Endometrium (tissue), 2 donors: Measurements from ENCODE around the gene EXOC5.
"Not testable (repeated sequence)": the region's sequence is repeated elsewhere in the genome, so short reads cannot be mapped to it uniquely, and the experiment has no call there.

Experiments
- FAIRE-seq: peaks from 2 replicates; lab custom pipeline; 2012; peaks lifted over from hg19 to GRCh38; lab: Jason Lieb, UNC
- donor health status: control.
- donor health status: control.

Gene EXOC5

GRCh38 chr14:57268161-57269069, at the start of gene EXOC5, which contains the start of gene AP5M1:
TSS of gene EXOC5 (minus strand) at chr14:57268905. CDS start at chr14:57268648, 257 bp downstream.
TSS of gene AP5M1 (plus strand) at chr14:57268971. CDS start at chr14:57269315, 344 bp downstream.
- FAIRE-seq, result peak; percentile 88

GRCh38 chr14:57317248-57317833, 48.6 kb upstream of the EXOC5 start:
- FAIRE-seq, result peak; percentile 59

GRCh38 chr14:57314396-57315089, 45.8 kb upstream of the EXOC5 start:
- no peak for FAIRE-seq

GRCh38 chr14:57302883-57303282, 34.2 kb upstream of the EXOC5 start:
- FAIRE-seq, result no peak

GRCh38 chr14:57299511-57299910, 30.8 kb upstream of the EXOC5 start:
- no peak for FAIRE-seq

- FAIRE-seq, result no peak
Observed at GRCh38 chr14:57297852-57298251, 29.1 kb upstream of the EXOC5 start.

- FAIRE-seq, result no peak
Observed at GRCh38 chr14:57295239-57295638, 26.5 kb upstream of the EXOC5 start.

- peak; percentile 43 for FAIRE-seq
Observed at GRCh38 chr14:57293866-57294837, 25.4 kb upstream of the EXOC5 start.

- no peak for FAIRE-seq
Observed at GRCh38 chr14:57291692-57292647, 23.3 kb upstream of the EXOC5 start.

- no peak for FAIRE-seq
Observed at GRCh38 chr14:57290751-57291150, 22.0 kb upstream of the EXOC5 start.

GRCh38 chr14:57287745-57288144, 19.0 kb upstream of the EXOC5 start:
- FAIRE-seq, result no peak

- no peak for FAIRE-seq
Observed at GRCh38 chr14:57277062-57277461, 8.4 kb upstream of the EXOC5 start.

- no peak for FAIRE-seq
Observed at GRCh38 chr14:57275023-57275664, 6.4 kb upstream of the EXOC5 start.

- no peak for FAIRE-seq
Observed at GRCh38 chr14:57274551-57274950, 5.8 kb upstream of the EXOC5 start.

- FAIRE-seq, result no peak
Observed at GRCh38 chr14:57273236-57273635, 4.5 kb upstream of the EXOC5 start.

GRCh38 chr14:57266065-57266464, 2.6 kb downstream of the EXOC5 start:
- no peak for FAIRE-seq

- FAIRE-seq, result no peak
Observed at GRCh38 chr14:57262117-57262516, 6.6 kb downstream of the EXOC5 start.

- FAIRE-seq, result no peak
Observed at GRCh38 chr14:57261604-57262003, 7.1 kb downstream of the EXOC5 start.

GRCh38 chr14:57259672-57260071, 9.0 kb downstream of the EXOC5 start:
- no peak for FAIRE-seq

- FAIRE-seq, result not testable (repeated sequence)
Observed at GRCh38 chr14:57258221-57258620, 10.5 kb downstream of the EXOC5 start.
